Measurements from ENCODE around the gene CHST15.

GRCh38 chr10:124006526-124006925 is 86.9 kb downstream of the CHST15 start:
- TF ChIP-seq REST (IDR thresholded peaks at IDR 0.05) = no peak
- no peak for TF ChIP-seq TAF1 (conservative IDR thresholded peaks at IDR 0.05)
- no peak for TF ChIP-seq JUND (IDR thresholded peaks at IDR 0.05)
- no peak for TF ChIP-seq CTCF (IDR thresholded peaks at IDR 0.05; ENCODE audit: low read depth, low read length, missing input control)
- TF ChIP-seq YY1 (IDR thresholded peaks at IDR 0.05) = no peak
- TF ChIP-seq MAX (IDR thresholded peaks at IDR 0.05) = no peak
